ENCODE data around the gene SGCE.

DNA sequence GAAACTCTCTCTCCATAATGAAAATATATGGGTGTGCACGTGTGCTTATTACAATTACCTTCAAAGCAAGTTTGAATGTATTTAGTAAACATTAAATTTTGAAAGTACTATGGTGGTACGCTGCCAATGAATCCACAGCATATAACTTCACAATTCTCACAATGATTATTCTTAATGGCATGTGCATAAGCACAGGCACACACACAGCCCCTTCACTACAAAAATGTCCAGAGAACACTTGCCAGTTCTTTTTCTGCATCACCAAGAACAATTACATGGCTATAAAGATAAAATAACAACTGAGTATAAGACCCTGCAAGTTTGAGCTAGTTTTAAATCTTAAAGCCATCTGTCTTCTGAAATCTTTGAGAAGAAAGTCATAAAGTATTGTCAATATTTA, 22.2 kb downstream of the SGCE start:
- TF ChIP-seq, protein P1, sequence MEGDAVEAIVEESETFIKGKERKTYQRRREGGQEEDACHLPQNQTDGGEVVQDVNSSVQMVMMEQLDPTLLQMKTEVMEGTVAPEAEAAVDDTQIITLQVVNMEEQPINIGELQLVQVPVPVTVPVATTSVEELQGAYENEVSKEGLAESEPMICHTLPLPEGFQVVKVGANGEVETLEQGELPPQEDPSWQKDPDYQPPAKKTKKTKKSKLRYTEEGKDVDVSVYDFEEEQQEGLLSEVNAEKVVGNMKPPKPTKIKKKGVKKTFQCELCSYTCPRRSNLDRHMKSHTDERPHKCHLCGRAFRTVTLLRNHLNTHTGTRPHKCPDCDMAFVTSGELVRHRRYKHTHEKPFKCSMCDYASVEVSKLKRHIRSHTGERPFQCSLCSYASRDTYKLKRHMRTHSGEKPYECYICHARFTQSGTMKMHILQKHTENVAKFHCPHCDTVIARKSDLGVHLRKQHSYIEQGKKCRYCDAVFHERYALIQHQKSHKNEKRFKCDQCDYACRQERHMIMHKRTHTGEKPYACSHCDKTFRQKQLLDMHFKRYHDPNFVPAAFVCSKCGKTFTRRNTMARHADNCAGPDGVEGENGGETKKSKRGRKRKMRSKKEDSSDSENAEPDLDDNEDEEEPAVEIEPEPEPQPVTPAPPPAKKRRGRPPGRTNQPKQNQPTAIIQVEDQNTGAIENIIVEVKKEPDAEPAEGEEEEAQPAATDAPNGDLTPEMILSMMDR (conservative IDR thresholded peaks at IDR 0.05 in 1 of 2, IDR thresholded peaks at IDR 0.05 in 1 of 2; ENCODE audit: extremely low read depth in 1 of 2, insufficient read depth in 1 of 2, low read depth in 1 of 2, low read length in 2 of 2), result no peak
- TF ChIP-seq EZH2 (IDR thresholded peaks at IDR 0.05; ENCODE audit: borderline replicate concordance, low read length), result no peak

Measured in mammary epithelial cell (primary cell).